Upper lobe of left lung (tissue), 4 donors: Measurements from ENCODE around the gene DOCK6.

Source experiments
- EP300 ChIP-seq, 4 donors: sonication (generic); formaldehyde crosslinking; IDR thresholded peaks; one replicate each; pipeline ENCODE4 v1.5.1; 2017; ENCODE audit warnings: antibody characterized with exemption in 4 of 4, control low read depth in 2 of 4
- POLR2AphosphoS5 ChIP-seq, 2 donors: sonication (generic); formaldehyde crosslinking; IDR thresholded peaks; one replicate each; pipeline ENCODE4 v1.5.1; 2017; ENCODE audit warnings: antibody characterized with exemption in 2 of 2
- TF ChIP-seq, protein P1 (sequence below), 6 experiments: fragments of 450-650 bp in 4 of 6; fragments of 200-600 bp in 2 of 6; sonication (generic) in 2 of 6; IDR thresholded peaks; one replicate each; pipeline ENCODE4 v1.5.1; 2016 to 2019; ENCODE audit warnings: antibody characterized with exemption in 6 of 6

DNA sequence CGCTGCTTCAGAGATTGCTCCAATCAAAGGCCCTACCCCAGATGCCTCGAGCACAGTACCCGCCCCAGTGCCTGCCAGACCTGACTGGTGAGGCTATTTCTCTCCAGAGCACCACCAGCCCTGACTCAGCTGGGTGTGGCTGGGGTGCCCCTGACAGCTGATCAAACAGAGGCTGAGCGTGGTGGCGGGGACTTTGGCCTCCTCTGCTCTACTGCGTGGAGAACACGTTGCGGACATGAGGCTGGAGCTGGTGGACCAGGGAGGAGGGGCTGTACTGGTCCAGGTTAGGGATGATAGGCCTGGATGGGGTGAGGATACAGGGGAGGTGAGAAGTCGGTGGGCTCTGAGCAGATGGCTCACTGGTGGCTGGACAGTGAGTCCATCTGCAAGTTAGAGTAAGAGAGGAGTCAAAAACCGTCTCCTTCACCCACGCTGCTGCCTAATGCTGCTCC is 3.5 kb upstream of the DOCK6 start:
- TF ChIP-seq EP300 (IDR thresholded peaks at IDR 0.05), result no peak
- TF ChIP-seq POLR2AphosphoS5 (IDR thresholded peaks at IDR 0.05), result peak in 1 of 2 donors; percentile 61
- TF ChIP-seq, protein P1, sequence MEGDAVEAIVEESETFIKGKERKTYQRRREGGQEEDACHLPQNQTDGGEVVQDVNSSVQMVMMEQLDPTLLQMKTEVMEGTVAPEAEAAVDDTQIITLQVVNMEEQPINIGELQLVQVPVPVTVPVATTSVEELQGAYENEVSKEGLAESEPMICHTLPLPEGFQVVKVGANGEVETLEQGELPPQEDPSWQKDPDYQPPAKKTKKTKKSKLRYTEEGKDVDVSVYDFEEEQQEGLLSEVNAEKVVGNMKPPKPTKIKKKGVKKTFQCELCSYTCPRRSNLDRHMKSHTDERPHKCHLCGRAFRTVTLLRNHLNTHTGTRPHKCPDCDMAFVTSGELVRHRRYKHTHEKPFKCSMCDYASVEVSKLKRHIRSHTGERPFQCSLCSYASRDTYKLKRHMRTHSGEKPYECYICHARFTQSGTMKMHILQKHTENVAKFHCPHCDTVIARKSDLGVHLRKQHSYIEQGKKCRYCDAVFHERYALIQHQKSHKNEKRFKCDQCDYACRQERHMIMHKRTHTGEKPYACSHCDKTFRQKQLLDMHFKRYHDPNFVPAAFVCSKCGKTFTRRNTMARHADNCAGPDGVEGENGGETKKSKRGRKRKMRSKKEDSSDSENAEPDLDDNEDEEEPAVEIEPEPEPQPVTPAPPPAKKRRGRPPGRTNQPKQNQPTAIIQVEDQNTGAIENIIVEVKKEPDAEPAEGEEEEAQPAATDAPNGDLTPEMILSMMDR (IDR thresholded peaks at IDR 0.05), result peak in 1 of 6 experiments; percentile 4
